Gastrocnemius medialis (tissue), 4 donors: ENCODE data around the gene HSPG2. TPM values are rescaled to one million over a fixed set of nuclear protein-coding genes. Genes with fewer than 3 reads are reported as not detected.
"Not testable (repeated sequence)": the region's sequence is repeated elsewhere in the genome, so short reads cannot be mapped to it uniquely, and the experiment has no call there.

ENCODE experiments used
- ATAC-seq, 2 donors: fragments of 150-250 bp; one replicate each; pipeline ENCODE4 v1.9.1; 2016
- DNase-seq, 2 donors: peaks; one replicate each; pipeline ENCODE4 v3.0.0-alpha.2; 2019
- H3K27ac ChIP-seq, 4 donors: fragments of 200-600 bp; sonication (generic); 1 replicate in 1 of 4; 2 replicates in 3 of 4; pipeline ENCODE4 v1.5.1; 2016 to 2018; ENCODE audit warnings: mild to moderate bottlenecking in 2 of 4, moderate library complexity in 1 of 4
- H3K27me3 ChIP-seq, 3 donors: fragments of 200-600 bp; sonication (generic) in 2 of 3; 1 replicate in 1 of 3; 2 replicates in 2 of 3; pipeline versions ENCODE4 v1.5.1 to v1.6.0; 2016 to 2019; ENCODE audit warnings: mild to moderate bottlenecking in 1 of 3, moderate library complexity in 1 of 3
- H3K36me3 ChIP-seq, 2 donors: fragments of 200-600 bp; sonication (generic) in 1 of 2; one replicate each; pipeline ENCODE4 v1.5.1; 2017 to 2018
- H3K4me1 ChIP-seq, 2 donors: fragments of 200-600 bp; sonication (generic) in 1 of 2; one replicate each; pipeline ENCODE4 v1.5.1; 2016 to 2017; ENCODE audit warnings: mild to moderate bottlenecking in 2 of 2
- H3K4me3 ChIP-seq, 4 donors: fragments of 200-600 bp; sonication (generic) in 3 of 4; 1 replicate in 1 of 4; 2 replicates in 3 of 4; pipeline ENCODE4 v1.5.1; 2016 to 2019; ENCODE audit warnings: mild to moderate bottlenecking in 2 of 4
- H3K9me3 ChIP-seq, 3 donors: fragments of 200-600 bp; sonication (generic) in 2 of 3; 1 replicate in 1 of 3; 2 replicates in 2 of 3; pipeline ENCODE4 v1.5.1; 2016 to 2019
- POLR2A ChIP-seq, 2 donors: fragments of 450-650 bp; IDR thresholded peaks; one replicate each; pipeline ENCODE4 v1.6.1; 2017; ENCODE audit warnings: antibody characterized with exemption in 2 of 2, mild to moderate bottlenecking in 2 of 2, moderate library complexity in 2 of 2
- in situ Hi-C, 4 donors: fragments of 200-750 bp; cut with MboI; loops; one replicate each; pipeline versions ENCODE4 v1.15.0 to v1.8.0; 2017; ENCODE audit warnings: low sequenced_read_pairs in 4 of 4
- intact Hi-C: fragments of 100-400 bp; cut with DNase I; formaldehyde crosslinking; loops from one replicate; pipeline ENCODE4 v1.15.1; 2023; ENCODE audit warnings: low total_unique reads
- total RNA-seq, 4 donors: library from RNA; depleted of rRNA; stranded (reverse); fragments of >200 nt; gene quantifications; one replicate each; pipeline versions ENCODE4 v1.1.0 to v1.2.3, GENCODE V29; 2016
- TF ChIP-seq, protein P1 (sequence below), 5 experiments: fragments of 450-650 bp in 3 of 5; fragments of 200-600 bp in 2 of 5; sonication (generic) in 2 of 5; IDR thresholded peaks in 4 of 5; conservative IDR thresholded peaks in 1 of 5; 1 replicate in 4 of 5; 2 replicates in 1 of 5; pipeline ENCODE4 v1.5.1; 2016 to 2019; ENCODE audit warnings: antibody characterized with exemption in 5 of 5, mild to moderate bottlenecking in 3 of 5, moderate library complexity in 3 of 5

HSPG2 gene
- total RNA-seq, 4 donors from 2014 or later: 68.9 to 108 (median 83.5) TPM

DNA sequence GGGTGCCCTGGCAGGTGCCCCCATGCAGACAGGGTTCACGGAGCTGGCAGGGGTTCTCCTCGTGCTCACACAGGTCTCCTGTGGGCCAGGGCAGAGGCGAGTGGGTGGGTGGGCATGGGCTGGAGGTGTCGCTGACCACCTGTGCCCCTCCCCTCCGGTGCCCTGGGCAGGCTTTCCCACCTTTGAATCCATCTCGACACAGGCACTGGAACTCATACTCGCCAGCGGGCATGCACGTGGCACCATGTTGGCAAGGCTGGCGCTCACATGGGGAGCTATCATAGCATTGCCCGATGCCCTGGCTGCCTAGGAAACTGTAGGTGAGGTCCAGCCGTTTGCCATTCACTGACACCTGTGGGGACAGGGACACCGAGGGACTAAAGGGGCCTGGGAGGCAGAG, 109.0 kb downstream of the HSPG2 start:
- TF ChIP-seq POLR2A (IDR thresholded peaks at IDR 0.05): no peak
- TF ChIP-seq, protein P1, sequence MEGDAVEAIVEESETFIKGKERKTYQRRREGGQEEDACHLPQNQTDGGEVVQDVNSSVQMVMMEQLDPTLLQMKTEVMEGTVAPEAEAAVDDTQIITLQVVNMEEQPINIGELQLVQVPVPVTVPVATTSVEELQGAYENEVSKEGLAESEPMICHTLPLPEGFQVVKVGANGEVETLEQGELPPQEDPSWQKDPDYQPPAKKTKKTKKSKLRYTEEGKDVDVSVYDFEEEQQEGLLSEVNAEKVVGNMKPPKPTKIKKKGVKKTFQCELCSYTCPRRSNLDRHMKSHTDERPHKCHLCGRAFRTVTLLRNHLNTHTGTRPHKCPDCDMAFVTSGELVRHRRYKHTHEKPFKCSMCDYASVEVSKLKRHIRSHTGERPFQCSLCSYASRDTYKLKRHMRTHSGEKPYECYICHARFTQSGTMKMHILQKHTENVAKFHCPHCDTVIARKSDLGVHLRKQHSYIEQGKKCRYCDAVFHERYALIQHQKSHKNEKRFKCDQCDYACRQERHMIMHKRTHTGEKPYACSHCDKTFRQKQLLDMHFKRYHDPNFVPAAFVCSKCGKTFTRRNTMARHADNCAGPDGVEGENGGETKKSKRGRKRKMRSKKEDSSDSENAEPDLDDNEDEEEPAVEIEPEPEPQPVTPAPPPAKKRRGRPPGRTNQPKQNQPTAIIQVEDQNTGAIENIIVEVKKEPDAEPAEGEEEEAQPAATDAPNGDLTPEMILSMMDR (IDR thresholded peaks at IDR 0.05 in 4 of 5, conservative IDR thresholded peaks at IDR 0.05 in 1 of 5): no peak

DNA sequence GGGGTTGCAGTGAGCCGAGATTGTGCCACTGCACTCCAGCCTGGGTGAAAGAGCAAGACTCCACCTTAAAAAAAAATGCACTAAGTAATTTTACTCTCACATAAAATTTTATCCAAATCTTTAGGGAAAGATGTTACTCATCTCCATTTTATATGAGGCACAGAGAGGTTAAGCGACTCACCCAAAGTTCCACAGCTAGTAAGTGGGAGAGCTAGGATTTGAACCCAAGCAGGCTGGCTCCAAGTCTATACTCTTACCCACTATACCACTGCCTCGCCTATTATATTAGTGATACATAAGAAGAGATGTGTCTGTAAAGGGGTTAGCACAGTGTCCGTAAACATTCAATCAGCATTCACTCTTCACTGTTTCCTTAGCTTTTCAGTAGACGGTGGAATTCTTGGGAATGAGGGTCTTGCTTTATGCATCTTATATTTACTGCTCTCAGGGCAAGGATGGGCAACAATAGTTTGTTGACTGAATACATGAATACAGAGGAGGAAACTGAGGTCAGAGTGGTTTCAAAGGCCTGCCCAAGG, 109.9 kb downstream of the HSPG2 start:
- Histone ChIP-seq H3K9me3 (no peaks in the 10 kb centered on the region), H3K4me3 (no peak overlapping the region), H3K36me3 (peaks cover 0 to 88% of the 10 kb centered on the region in 2 donors), H3K27me3 (no peaks in the 10 kb centered on the region), H3K4me1 (no peaks in the 10 kb centered on the region), H3K27ac (no peak overlapping the region)
- no peak for TF ChIP-seq POLR2A (IDR thresholded peaks at IDR 0.05)
- TF ChIP-seq, protein P1 (IDR thresholded peaks at IDR 0.05 in 4 of 5, conservative IDR thresholded peaks at IDR 0.05 in 1 of 5): no peak
- in situ Hi-C loops: no loop called here
- intact Hi-C loops: no loop called here
- no peak for DNase-seq
- ATAC-seq: no peak

More for the DNA sequence above, 109.0 kb downstream of the HSPG2 start:
- Histone ChIP-seq H3K27ac (no peak overlapping the region), H3K36me3 (peaks cover 0 to 93% of the 10 kb centered on the region in 2 donors), H3K4me3 (no peak overlapping the region), H3K4me1 (no peaks in the 10 kb centered on the region), H3K9me3 (no peaks in the 10 kb centered on the region), H3K27me3 (no peaks in the 10 kb centered on the region)
- ATAC-seq (no peak), DNase-seq (no peak)
- in situ Hi-C loops (no loop called here), intact Hi-C loops (no loop called here)

DNA sequence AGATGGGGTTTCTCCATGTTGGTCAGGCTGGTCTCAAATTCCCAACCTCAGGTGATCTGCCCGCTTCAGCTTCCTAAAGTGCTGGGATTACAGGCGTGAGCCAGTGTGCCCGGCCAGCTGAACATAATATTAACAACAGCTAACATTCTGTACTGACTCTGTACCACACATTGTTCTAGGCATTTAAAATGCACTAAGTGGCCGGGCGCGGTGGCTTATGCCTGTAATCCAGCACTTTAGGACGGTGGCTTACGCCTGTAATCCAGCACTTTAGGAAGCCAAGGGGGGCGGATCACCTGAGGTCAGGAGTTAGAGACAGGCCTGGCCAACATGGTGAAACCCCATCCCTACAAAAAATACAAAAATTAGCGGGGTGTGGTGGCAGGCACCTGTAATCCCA, 110.4 kb downstream of the HSPG2 start:
- ATAC-seq, H3K27me3 ChIP-seq, H3K4me3 ChIP-seq, DNase-seq, H3K9me3 ChIP-seq, intact Hi-C loops, H3K27ac ChIP-seq, in situ Hi-C loops, H3K4me1 ChIP-seq: not testable (repeated sequence)
- H3K36me3 ChIP-seq: peaks cover 0 to 88% of the 10 kb centered on the region in 2 donors

DNA sequence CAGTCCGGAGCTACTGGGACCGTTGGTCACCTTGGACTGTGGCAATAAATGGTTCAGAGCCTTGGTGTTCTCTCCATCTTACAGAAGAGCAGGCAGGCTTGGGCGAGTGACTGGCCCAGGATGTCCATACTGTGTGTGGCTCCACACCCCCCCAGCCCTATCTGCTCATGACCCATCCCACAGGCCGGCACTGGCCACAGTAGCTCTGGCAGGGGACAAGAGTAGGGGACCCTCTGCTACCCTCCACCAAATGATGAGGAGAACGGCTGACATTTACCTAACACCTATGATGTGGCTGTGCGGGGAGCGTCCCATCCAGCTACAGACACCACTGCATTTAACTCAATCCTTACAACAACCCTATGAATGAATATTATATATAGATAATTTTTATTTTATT, 111.7 kb downstream of the HSPG2 start:
- Histone ChIP-seq H3K36me3 (peaks cover 0 to 77% of the 10 kb centered on the region in 2 donors), H3K9me3 (no peaks in the 10 kb centered on the region), H3K4me3 (no peak overlapping the region), H3K4me1 (no peaks in the 10 kb centered on the region), H3K27me3 (no peaks in the 10 kb centered on the region), H3K27ac (no peak overlapping the region)
- ATAC-seq (no peak), DNase-seq (no peak)
- in situ Hi-C loops (no loop called here), intact Hi-C loops (no loop called here)
- no peak for TF ChIP-seq POLR2A (IDR thresholded peaks at IDR 0.05)
- TF ChIP-seq, protein P1 (IDR thresholded peaks at IDR 0.05 in 4 of 5, conservative IDR thresholded peaks at IDR 0.05 in 1 of 5): no peak

DNA sequence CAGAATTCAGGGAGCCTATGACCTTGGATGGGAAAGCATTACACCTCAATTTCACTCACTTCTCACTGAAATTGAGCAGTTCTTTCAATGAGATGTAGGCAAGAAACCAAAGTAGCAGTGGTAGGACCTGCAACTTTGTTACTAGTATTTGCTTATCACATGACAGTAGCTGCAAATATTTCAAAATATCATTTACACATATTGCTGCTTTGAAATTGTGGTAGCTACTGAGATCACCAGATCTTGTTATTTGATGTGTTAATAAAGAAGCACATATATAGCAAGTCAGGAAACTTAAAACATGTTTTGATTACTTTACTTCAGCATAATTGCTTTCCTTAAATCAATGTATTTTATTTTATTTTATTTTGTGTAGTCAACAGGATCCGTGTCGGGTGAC, 112.2 kb downstream of the HSPG2 start:
- H3K4me3 ChIP-seq: no peak overlapping the region
- TF ChIP-seq POLR2A (IDR thresholded peaks at IDR 0.05): no peak
- TF ChIP-seq, protein P1 (IDR thresholded peaks at IDR 0.05 in 4 of 5, conservative IDR thresholded peaks at IDR 0.05 in 1 of 5): no peak
- in situ Hi-C loops (no loop called here), intact Hi-C loops (no loop called here)
- H3K27me3 ChIP-seq: no peaks in the 10 kb centered on the region
- peaks cover 0 to 72% of the 10 kb centered on the region in 2 donors for H3K36me3 ChIP-seq
- H3K27ac ChIP-seq: no peak overlapping the region
- H3K4me1 ChIP-seq: no peaks in the 10 kb centered on the region
- H3K9me3 ChIP-seq: no peaks in the 10 kb centered on the region
- DNase-seq: no peak
- no peak for ATAC-seq
